GM23338 (cell line): Measurements from ENCODE around the gene NIPA2. TPM values are rescaled to one million over a fixed set of nuclear protein-coding genes. Genes with fewer than 3 reads are reported as not detected.

Experiments used
- CREB1 ChIP-seq: fragments of 250-450 bp; sonication (Bioruptor Pico); IDR thresholded peaks from 2 replicates; pipeline ENCODE4 v1.5.0; 2020; ENCODE audit warnings: low read depth, mild to moderate bottlenecking, moderate library complexity
- ETS1 ChIP-seq: IDR thresholded peaks from 2 replicates; pipeline ENCODE4 v1.6.1; 2016; ENCODE audit warnings: antibody characterized with exemption
- EZH2 ChIP-seq: fragments of 200-600 bp; sonication (generic); IDR thresholded peaks from one replicate; pipeline ENCODE4 v1.8.0; 2017; ENCODE audit warnings: antibody characterized with exemption, mild to moderate bottlenecking, low read depth; ENCODE audit not compliant: unreplicated experiment
- EZH2phosphoT487 ChIP-seq: fragments of 200-600 bp; sonication (generic); IDR thresholded peaks from one replicate; pipeline ENCODE4 v1.8.1; 2018; ENCODE audit warnings: antibody characterized with exemption; ENCODE audit not compliant: unreplicated experiment
- JUNB ChIP-seq: IDR thresholded peaks from one replicate; pipeline ENCODE4 v1.6.1; 2016; ENCODE audit warnings: antibody characterized with exemption; ENCODE audit not compliant: unreplicated experiment
- STAT1 ChIP-seq: IDR thresholded peaks from one replicate; pipeline ENCODE4 v1.6.1; 2016; ENCODE audit warnings: antibody characterized with exemption; ENCODE audit not compliant: unreplicated experiment
- ZNF114 ChIP-seq: fragments of 250-450 bp; sonication (Bioruptor Pico); IDR thresholded peaks from 2 replicates; pipeline ENCODE4 v1.5.0; 2020; ENCODE audit warnings: mild to moderate bottlenecking, moderate library complexity
- polyA plus RNA-seq: library from polyadenylated mRNA; unstranded; fragments of >200 nt; fragmentation: Nextera tagmentation; extraction: Ambion mirVana; gene quantifications from 2 replicates; pipeline ENCODE4 v1.2.1, GENCODE V29; 2016
- total RNA-seq: library from RNA; depleted of rRNA; stranded (reverse); fragments of >200 nt; shearing (Covaris generic); gene quantifications from 2 replicates; pipeline ENCODE4 v1.2.3, GENCODE V29; 2014
- TF ChIP-seq, protein P1 (sequence below): fragments of 250-450 bp; sonication (Bioruptor Pico); IDR thresholded peaks from 2 replicates; pipeline ENCODE4 v1.5.0; 2020; ENCODE audit warnings: mild to moderate bottlenecking, moderate library complexity

NIPA2 gene
- total and polyA plus RNA-seq, 2 experiments from 2014 or later, result 35.0 to 105 TPM

- TF ChIP-seq, protein P1, sequence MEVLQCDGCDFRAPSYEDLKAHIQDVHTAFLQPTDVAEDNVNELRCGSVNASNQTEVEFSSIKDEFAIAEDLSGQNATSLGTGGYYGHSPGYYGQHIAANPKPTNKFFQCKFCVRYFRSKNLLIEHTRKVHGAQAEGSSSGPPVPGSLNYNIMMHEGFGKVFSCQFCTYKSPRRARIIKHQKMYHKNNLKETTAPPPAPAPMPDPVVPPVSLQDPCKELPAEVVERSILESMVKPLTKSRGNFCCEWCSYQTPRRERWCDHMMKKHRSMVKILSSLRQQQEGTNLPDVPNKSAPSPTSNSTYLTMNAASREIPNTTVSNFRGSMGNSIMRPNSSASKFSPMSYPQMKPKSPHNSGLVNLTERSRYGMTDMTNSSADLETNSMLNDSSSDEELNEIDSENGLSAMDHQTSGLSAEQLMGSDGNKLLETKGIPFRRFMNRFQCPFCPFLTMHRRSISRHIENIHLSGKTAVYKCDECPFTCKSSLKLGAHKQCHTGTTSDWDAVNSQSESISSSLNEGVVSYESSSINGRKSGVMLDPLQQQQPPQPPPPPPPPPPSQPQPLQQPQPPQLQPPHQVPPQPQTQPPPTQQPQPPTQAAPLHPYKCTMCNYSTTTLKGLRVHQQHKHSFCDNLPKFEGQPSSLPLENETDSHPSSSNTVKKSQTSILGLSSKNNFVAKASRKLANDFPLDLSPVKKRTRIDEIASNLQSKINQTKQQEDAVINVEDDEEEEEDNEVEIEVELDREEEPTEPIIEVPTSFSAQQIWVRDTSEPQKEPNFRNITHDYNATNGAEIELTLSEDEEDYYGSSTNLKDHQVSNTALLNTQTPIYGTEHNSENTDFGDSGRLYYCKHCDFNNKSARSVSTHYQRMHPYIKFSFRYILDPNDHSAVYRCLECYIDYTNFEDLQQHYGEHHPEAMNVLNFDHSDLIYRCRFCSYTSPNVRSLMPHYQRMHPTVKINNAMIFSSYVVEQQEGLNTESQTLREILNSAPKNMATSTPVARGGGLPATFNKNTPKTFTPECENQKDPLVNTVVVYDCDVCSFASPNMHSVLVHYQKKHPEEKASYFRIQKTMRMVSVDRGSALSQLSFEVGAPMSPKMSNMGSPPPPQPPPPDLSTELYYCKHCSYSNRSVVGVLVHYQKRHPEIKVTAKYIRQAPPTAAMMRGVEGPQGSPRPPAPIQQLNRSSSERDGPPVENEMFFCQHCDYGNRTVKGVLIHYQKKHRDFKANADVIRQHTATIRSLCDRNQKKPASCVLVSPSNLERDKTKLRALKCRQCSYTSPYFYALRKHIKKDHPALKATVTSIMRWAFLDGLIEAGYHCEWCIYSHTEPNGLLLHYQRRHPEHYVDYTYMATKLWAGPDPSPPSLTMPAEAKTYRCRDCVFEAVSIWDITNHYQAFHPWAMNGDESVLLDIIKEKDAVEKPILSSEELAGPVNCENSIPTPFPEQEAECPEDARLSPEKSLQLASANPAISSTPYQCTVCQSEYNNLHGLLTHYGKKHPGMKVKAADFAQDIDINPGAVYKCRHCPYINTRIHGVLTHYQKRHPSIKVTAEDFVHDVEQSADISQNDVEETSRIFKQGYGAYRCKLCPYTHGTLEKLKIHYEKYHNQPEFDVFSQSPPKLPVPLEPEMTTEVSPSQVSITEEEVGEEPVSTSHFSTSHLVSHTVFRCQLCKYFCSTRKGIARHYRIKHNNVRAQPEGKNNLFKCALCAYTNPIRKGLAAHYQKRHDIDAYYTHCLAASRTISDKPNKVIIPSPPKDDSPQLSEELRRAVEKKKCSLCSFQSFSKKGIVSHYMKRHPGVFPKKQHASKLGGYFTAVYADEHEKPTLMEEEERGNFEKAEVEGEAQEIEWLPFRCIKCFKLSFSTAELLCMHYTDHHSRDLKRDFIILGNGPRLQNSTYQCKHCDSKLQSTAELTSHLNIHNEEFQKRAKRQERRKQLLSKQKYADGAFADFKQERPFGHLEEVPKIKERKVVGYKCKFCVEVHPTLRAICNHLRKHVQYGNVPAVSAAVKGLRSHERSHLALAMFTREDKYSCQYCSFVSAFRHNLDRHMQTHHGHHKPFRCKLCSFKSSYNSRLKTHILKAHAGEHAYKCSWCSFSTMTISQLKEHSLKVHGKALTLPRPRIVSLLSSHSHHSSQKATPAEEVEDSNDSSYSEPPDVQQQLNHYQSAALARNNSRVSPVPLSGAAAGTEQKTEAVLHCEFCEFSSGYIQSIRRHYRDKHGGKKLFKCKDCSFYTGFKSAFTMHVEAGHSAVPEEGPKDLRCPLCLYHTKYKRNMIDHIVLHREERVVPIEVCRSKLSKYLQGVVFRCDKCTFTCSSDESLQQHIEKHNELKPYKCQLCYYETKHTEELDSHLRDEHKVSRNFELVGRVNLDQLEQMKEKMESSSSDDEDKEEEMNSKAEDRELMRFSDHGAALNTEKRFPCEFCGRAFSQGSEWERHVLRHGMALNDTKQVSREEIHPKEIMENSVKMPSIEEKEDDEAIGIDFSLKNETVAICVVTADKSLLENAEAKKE (CRISPR knock-in tag), result no peak
- TF ChIP-seq EZH2phosphoT487 (no peak), ZNF114 (CRISPR knock-in tag) (no peak), JUNB (no peak), CREB1 (CRISPR knock-in tag) (no peak), STAT1 (no peak), ETS1 (no peak), EZH2 (no peak)
Measured at GRCh38 chr15:22810033-22810852, 28.2 kb upstream of the NIPA2 start (continued).
